Measurements from ENCODE around the gene MUC5AC.
"Not testable (repeated sequence)": the region's sequence is repeated elsewhere in the genome, so short reads cannot be mapped to it uniquely, and the experiment has no call there.

MUC5AC gene

DNA sequence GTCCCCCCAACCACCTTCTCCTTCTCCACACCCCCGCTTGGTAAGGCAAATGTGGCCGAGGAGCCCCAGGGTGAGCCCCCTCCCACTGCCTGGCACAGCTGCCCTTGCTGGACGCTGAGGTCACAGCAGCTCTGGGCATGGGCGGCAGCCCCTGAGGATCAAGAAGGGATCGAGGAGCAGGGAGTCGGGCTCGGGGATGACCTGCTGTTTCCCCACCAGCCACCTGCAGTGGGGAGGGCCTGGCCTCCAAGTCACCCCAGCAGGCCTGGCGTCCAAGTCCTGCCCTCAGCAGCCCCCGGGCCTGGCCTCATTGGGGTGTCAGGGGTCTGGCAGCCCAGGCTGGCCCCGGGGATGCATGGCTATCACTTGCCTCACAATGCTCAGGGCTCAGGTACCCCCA, 23.7 kb downstream of the MUC5AC start:
- TF ChIP-seq, protein P1, sequence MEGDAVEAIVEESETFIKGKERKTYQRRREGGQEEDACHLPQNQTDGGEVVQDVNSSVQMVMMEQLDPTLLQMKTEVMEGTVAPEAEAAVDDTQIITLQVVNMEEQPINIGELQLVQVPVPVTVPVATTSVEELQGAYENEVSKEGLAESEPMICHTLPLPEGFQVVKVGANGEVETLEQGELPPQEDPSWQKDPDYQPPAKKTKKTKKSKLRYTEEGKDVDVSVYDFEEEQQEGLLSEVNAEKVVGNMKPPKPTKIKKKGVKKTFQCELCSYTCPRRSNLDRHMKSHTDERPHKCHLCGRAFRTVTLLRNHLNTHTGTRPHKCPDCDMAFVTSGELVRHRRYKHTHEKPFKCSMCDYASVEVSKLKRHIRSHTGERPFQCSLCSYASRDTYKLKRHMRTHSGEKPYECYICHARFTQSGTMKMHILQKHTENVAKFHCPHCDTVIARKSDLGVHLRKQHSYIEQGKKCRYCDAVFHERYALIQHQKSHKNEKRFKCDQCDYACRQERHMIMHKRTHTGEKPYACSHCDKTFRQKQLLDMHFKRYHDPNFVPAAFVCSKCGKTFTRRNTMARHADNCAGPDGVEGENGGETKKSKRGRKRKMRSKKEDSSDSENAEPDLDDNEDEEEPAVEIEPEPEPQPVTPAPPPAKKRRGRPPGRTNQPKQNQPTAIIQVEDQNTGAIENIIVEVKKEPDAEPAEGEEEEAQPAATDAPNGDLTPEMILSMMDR (conservative IDR thresholded peaks at IDR 0.05; ENCODE audit: low read depth, low read length) = no peak
- no peak overlapping the region for H3K4me3 ChIP-seq (ENCODE audit: low read depth, low read length)
- no peak for DNase-seq (ENCODE audit: low read depth)

DNA sequence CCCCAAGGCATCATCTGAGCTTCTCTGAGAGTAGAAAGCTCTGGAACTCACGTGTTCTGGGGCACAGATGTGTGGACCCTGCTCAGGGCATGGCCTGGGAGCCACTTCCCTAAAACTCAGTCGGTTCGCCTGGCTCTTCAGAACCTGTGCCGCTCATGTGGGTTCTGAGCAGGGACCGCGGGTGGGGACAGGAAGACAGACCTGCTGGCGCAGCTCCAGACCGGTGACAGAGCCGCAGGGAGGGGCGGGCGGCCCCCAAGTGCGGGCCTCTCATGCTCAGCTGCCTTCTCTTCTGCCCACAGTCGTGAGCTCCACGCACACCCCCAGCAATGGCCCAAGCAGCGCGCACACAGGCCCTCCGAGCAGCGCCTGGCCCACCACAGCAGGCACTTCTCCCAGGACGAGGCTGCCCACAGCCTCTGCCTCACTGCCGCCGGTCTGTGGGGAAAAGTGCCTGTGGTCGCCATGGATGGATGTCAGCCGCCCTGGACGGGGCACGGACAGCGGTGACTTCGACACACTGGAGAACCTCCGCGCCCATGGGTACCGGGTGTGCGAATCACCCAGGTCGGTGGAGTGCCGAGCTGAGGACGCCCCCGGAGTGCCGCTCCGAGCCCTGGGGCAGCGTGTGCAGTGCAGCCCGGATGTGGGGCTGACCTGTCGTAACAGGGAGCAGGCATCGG, 24.2 kb downstream of the MUC5AC start:
- TF ChIP-seq, protein P1 (conservative IDR thresholded peaks at IDR 0.05; ENCODE audit: low read depth, low read length) = no peak
- no peak overlapping the region for H3K4me3 ChIP-seq (ENCODE audit: low read depth, low read length)
- DNase-seq (ENCODE audit: low read depth) = no peak

- not testable (repeated sequence) for DNase-seq (ENCODE audit: low read depth); H3K4me3 ChIP-seq (ENCODE audit: low read depth, low read length)
Measured at GRCh38 chr11:1184139-1184538, 26.4 kb downstream of the MUC5AC start.

DNA sequence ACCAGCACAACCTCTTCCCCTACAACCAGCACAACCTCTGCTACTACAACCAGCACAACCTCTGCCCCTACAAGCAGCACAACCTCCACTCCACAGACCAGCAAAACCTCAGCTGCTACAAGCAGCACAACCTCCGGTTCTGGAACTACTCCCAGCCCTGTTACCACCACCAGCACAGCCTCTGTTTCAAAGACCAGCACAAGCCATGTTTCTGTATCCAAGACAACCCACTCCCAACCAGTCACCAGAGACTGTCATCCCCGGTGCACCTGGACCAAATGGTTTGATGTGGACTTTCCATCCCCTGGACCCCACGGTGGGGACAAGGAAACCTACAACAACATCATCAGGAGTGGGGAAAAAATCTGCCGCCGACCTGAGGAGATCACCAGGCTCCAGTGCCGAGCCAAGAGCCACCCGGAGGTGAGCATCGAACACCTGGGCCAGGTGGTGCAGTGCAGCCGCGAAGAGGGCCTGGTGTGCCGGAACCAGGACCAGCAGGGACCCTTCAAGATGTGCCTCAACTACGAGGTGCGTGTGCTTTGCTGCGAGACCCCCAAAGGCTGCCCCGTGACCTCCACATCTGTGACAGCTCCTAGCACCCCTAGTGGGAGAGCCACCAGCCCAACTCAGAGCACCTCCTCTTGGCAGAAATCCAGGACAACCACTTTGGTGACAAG, 30.8 kb downstream of the MUC5AC start:
- H3K4me3 ChIP-seq (ENCODE audit: low read depth, low read length); DNase-seq (ENCODE audit: low read depth): not testable (repeated sequence)

DNA sequence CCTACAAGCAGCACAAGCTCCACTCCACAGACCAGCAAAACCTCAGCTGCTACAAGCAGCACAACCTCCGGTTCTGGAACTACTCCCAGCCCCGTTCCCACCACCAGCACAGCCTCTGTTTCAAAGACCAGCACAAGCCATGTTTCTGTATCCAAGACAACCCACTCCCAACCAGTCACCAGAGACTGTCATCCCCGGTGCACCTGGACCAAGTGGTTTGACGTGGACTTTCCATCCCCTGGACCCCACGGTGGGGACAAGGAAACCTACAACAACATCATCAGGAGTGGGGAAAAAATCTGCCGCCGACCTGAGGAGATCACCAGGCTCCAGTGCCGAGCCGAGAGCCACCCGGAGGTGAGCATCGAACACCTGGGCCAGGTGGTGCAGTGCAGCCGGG, 32.1 kb downstream of the MUC5AC start:
- not testable (repeated sequence) for DNase-seq (ENCODE audit: low read depth)

GRCh38 chr11:1191786-1192470, 34.2 kb downstream of the MUC5AC start:
- H3K4me3 ChIP-seq (ENCODE audit: low read depth, low read length); DNase-seq (ENCODE audit: low read depth): not testable (repeated sequence)

More for the DNA sequence above, 32.1 kb downstream of the MUC5AC start:
- not testable (repeated sequence) for H3K4me3 ChIP-seq (ENCODE audit: low read depth, low read length)

- TF ChIP-seq, protein P1 (conservative IDR thresholded peaks at IDR 0.05; ENCODE audit: low read depth, low read length) = no peak
- no peak overlapping the region for H3K4me3 ChIP-seq (ENCODE audit: low read depth, low read length)
- no peak for DNase-seq (ENCODE audit: low read depth)
Measured at GRCh38 chr11:1192741-1193325, 35.1 kb downstream of the MUC5AC start.

DNA sequence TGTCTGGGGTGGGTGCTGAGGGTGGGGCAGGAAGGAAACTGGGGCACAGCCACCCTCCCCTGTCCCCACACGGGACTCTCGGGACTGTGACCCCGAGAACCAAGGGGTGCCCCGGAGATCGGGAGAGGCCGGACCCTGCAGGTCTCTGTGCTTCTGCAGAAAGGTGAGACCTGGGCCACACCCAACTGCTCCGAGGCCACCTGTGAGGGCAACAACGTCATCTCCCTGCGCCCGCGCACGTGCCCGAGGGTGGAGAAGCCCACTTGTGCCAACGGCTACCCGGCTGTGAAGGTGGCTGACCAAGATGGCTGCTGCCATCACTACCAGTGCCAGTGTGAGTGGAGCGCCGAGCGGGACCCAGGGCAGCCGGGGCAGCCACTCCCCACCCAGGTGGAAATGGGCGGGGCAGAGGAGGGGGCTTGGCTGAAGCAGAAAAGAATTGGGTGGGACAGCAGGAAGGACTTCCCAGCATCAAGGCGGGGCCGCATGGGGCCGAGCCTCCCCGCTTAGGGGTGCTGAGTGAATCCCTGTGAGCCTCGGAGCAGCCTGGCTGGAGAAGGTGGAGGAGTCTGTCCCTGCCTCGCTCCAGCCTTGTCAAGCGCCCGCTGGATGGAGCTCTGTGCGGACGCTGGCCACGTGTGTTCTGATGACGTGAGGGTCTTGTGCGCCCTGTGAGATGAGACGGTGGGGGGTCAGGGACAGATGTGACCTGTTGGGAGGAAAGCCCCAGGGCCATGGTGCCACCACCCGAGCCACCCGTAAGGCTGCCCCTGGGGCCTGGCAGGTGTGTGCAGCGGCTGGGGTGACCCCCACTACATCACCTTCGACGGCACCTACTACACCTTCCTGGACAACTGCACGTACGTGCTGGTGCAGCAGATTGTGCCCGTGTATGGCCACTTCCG, 35.8 kb downstream of the MUC5AC start:
- TF ChIP-seq, protein P1 (conservative IDR thresholded peaks at IDR 0.05; ENCODE audit: low read depth, low read length) = no peak
- DNase-seq (ENCODE audit: low read depth) = no peak
- H3K4me3 ChIP-seq (ENCODE audit: low read depth, low read length) = no peak overlapping the region

Measured in choroid plexus epithelial cell (primary cell).